ENCODE measurements around the gene TBXAS1. TPM values are rescaled to one million over a fixed set of nuclear protein-coding genes. Genes with fewer than 3 reads are reported as not detected.

TBXAS1 gene
- total and polyA plus RNA-seq, 4 donors: 4.1 to 22.4 (median 12.2) TPM

GRCh38 chr7:139976838-139977656 is 148.0 kb downstream of the TBXAS1 start:
- no peak for DNase-seq (ENCODE audit: low spot score)
- peaks cover 0 to 3% (median 0%) of the 10 kb centered on the region in 4 donors for H3K36me3 ChIP-seq (ENCODE audit: control insufficient read depth in 4 of 4, insufficient read depth in 3 of 4, low read depth in 1 of 4, low read length in 3 of 4)
- WGBS: 91% methylated on average over 17 of the region's 17 CpGs
- H3K27ac ChIP-seq (ENCODE audit: low read depth in 1 of 2, low read length in 2 of 2): no peak overlapping the region
- H3K9ac ChIP-seq (ENCODE audit: low read depth in 1 of 2, low read length in 2 of 2): no peak overlapping the region
- no peaks in the 10 kb centered on the region for H3K4me1 ChIP-seq (ENCODE audit: control insufficient read depth in 4 of 4, insufficient read depth in 4 of 4, low read length in 3 of 4)
- TF ChIP-seq ZBTB33 (IDR thresholded peaks at IDR 0.05): no peak
- no peak for TF ChIP-seq RXRA (IDR thresholded peaks at IDR 0.05)
- no peak for TF ChIP-seq REST (IDR thresholded peaks at IDR 0.05)
- TF ChIP-seq ATF3 (IDR thresholded peaks at IDR 0.05): no peak
- no peak for TF ChIP-seq TAF1 (conservative IDR thresholded peaks at IDR 0.05)
- no peak for TF ChIP-seq MAX (IDR thresholded peaks at IDR 0.05)
- TF ChIP-seq YY1 (IDR thresholded peaks at IDR 0.05): no peak
- TF ChIP-seq HNF4A (conservative IDR thresholded peaks at IDR 0.05): no peak
- TF ChIP-seq CTCF (IDR thresholded peaks at IDR 0.05; ENCODE audit: low read depth, low read length, missing input control): no peak
- no peak for TF ChIP-seq RAD21 (IDR thresholded peaks at IDR 0.05)
- no peak for TF ChIP-seq SP1 (IDR thresholded peaks at IDR 0.05)
- TF ChIP-seq FOXA2 (IDR thresholded peaks at IDR 0.05): no peak
- no peaks in the 10 kb centered on the region for H3K27me3 ChIP-seq (ENCODE audit: control insufficient read depth in 4 of 4, insufficient read depth in 4 of 4, low read length in 3 of 4)
- no peak overlapping the region for H3K4me3 ChIP-seq (ENCODE audit: low read depth in 1 of 3, low read length in 3 of 3)
- H3K9me3 ChIP-seq (ENCODE audit: control insufficient read depth in 4 of 4, low read length in 3 of 4): no peaks in the 10 kb centered on the region

- Histone ChIP-seq H3K4me3 (ENCODE audit: low read depth in 1 of 3, low read length in 3 of 3) (no peak overlapping the region), H3K27me3 (ENCODE audit: control insufficient read depth in 4 of 4, insufficient read depth in 4 of 4, low read length in 3 of 4) (no peaks in the 10 kb centered on the region), H3K9me3 (ENCODE audit: control insufficient read depth in 4 of 4, low read length in 3 of 4) (no peaks in the 10 kb centered on the region), H3K27ac (ENCODE audit: low read depth in 1 of 2, low read length in 2 of 2) (no peak overlapping the region), H3K4me1 (ENCODE audit: control insufficient read depth in 4 of 4, insufficient read depth in 4 of 4, low read length in 3 of 4) (no peaks in the 10 kb centered on the region), H3K36me3 (ENCODE audit: control insufficient read depth in 4 of 4, insufficient read depth in 3 of 4, low read depth in 1 of 4, low read length in 3 of 4) (no peaks in the 10 kb centered on the region), H3K9ac (ENCODE audit: low read depth in 1 of 2, low read length in 2 of 2) (peak overlapping the region in 1 of 2 donors; percentile 32)
- TF ChIP-seq TAF1 (conservative IDR thresholded peaks at IDR 0.05) (no peak), YY1 (IDR thresholded peaks at IDR 0.05) (no peak), NR2F2 (IDR thresholded peaks at IDR 0.05) (no peak), FOXA2 (IDR thresholded peaks at IDR 0.05) (no peak), EGR1 (IDR thresholded peaks at IDR 0.05; ENCODE audit: low read depth in 2 of 2) (no peak), SP1 (IDR thresholded peaks at IDR 0.05) (no peak), ATF3 (IDR thresholded peaks at IDR 0.05) (no peak), HNF4A (conservative IDR thresholded peaks at IDR 0.05) (no peak), HNF4G (IDR thresholded peaks at IDR 0.05) (no peak)
- WGBS: 94% methylated on average over 5 of the region's 5 CpGs
- DNase-seq (ENCODE audit: low spot score): no peak
These were observed 152.4 kb downstream of the TBXAS1 start for GRCh38 chr7:139981511-139981895.

All from liver (tissue), 9 donors.